Inflammatory macrophage treated with lipopolysaccharide for 1 hour (primary cell): ENCODE results near the gene PALMD.
A peak's percentile ranks its signal among the peaks of the same experiment; 100 is the strongest.

Source experiments
- DNase-seq, 2 donors: peaks; one replicate each; pipeline ENCODE4 v3.0.0-alpha.2; 2020 to 2022

The PALMD gene

GRCh38 chr1:99704356-99704816 is 58.5 kb downstream of the PALMD start:
- DNase-seq: peak in 1 of 2 donors; percentile 5

- no peak for DNase-seq
Measured at GRCh38 chr1:99705385-99705784, 59.5 kb downstream of the PALMD start.

GRCh38 chr1:99707535-99708142 is 61.7 kb downstream of the PALMD start:
- DNase-seq: peak; percentile 42 to 91

GRCh38 chr1:99710994-99711393 is 65.1 kb downstream of the PALMD start:
- DNase-seq: no peak

- DNase-seq: no peak
Measured at GRCh38 chr1:99713006-99713405, 67.1 kb downstream of the PALMD start.

GRCh38 chr1:99717005-99717404 is 71.1 kb downstream of the PALMD start:
- DNase-seq: no peak

- DNase-seq: no peak
Measured at GRCh38 chr1:99723251-99723650, 77.3 kb downstream of the PALMD start.

- DNase-seq: no peak
Measured at GRCh38 chr1:99725996-99726395, 80.1 kb downstream of the PALMD start.

GRCh38 chr1:99726407-99726806 is 80.5 kb downstream of the PALMD start:
- no peak for DNase-seq

GRCh38 chr1:99726818-99727217 is 80.9 kb downstream of the PALMD start:
- DNase-seq: no peak

- no peak for DNase-seq
Measured at GRCh38 chr1:99727575-99728185, 81.8 kb downstream of the PALMD start.

GRCh38 chr1:99728494-99729235 is 82.8 kb downstream of the PALMD start:
- DNase-seq: peak in 1 of 2 donors; percentile 52

- DNase-seq: no peak
Measured at GRCh38 chr1:99731384-99731783, 85.5 kb downstream of the PALMD start.

- DNase-seq: no peak
Measured at GRCh38 chr1:99735852-99736251, 89.9 kb downstream of the PALMD start.

GRCh38 chr1:99737016-99737415 is 91.1 kb downstream of the PALMD start:
- no peak for DNase-seq

- no peak for DNase-seq
Measured at GRCh38 chr1:99738858-99739465, 93.0 kb downstream of the PALMD start.

- DNase-seq: no peak
Measured at GRCh38 chr1:99740141-99740540, 94.2 kb downstream of the PALMD start.
